Esophagus squamous epithelium (tissue), 5 donors: ENCODE data around the gene GAD2. TPM values are rescaled to one million over a fixed set of nuclear protein-coding genes. Genes with fewer than 3 reads are reported as not detected.
A peak's percentile ranks its signal among the peaks of the same experiment; 100 is the strongest.

Source experiments
- DNase-seq: peaks from one replicate; lab custom pipeline; 2025; lab: John Stamatoyannopoulos, UW
- H3K27ac ChIP-seq, 4 donors: fragments of 200-600 bp; sonication (generic); one replicate each; pipeline ENCODE4 v1.5.1; 2016 to 2019; ENCODE audit warnings: mild to moderate bottlenecking in 1 of 4
- H3K27me3 ChIP-seq, 4 donors: fragments of 200-600 bp; sonication (generic); 1 replicate in 3 of 4; 2 replicates in 1 of 4; pipeline versions ENCODE4 v1.5.1 to v1.6.0; 2017 to 2021; ENCODE audit warnings: antibody characterized with exemption in 1 of 4
- H3K36me3 ChIP-seq, 3 donors: fragments of 200-600 bp; sonication (generic); one replicate each; pipeline ENCODE4 v1.5.1; 2016 to 2019
- H3K4me1 ChIP-seq, 3 donors: fragments of 200-600 bp; sonication (generic); one replicate each; pipeline ENCODE4 v1.5.1; 2017 to 2019
- H3K4me3 ChIP-seq, 4 donors: fragments of 200-600 bp; sonication (generic); 1 replicate in 3 of 4; 2 replicates in 1 of 4; pipeline ENCODE4 v1.5.1; 2016 to 2019; ENCODE audit warnings: mild to moderate bottlenecking in 2 of 4, moderate library complexity in 1 of 4
- H3K9me3 ChIP-seq, 3 donors: fragments of 200-600 bp; sonication (generic); one replicate each; pipeline ENCODE4 v1.5.1; 2016 to 2019
- CTCF ChIP-seq, 6 experiments: fragments of 450-650 bp in 4 of 6; fragments of 200-600 bp in 2 of 6; sonication (generic) in 2 of 6; IDR thresholded peaks; one replicate each; pipeline ENCODE4 v1.5.1; 2016 to 2019; ENCODE audit warnings: antibody characterized with exemption in 6 of 6, mild to moderate bottlenecking in 4 of 6, moderate library complexity in 4 of 6
- POLR2A ChIP-seq, 4 donors: fragments of 450-650 bp; IDR thresholded peaks; one replicate each; pipeline ENCODE4 v1.6.1; 2017; ENCODE audit warnings: antibody characterized with exemption in 4 of 4, mild to moderate bottlenecking in 4 of 4, moderate library complexity in 3 of 4
- WGBS, 2 donors: methylation state at CpG; one replicate each; pipeline ENCODE4 v1.1.5; 2018; 5-methylcytosine and 5-hydroxymethylcytosine counted together
- intact Hi-C: fragments of 100-400 bp; cut with DNase I; formaldehyde crosslinking; loops from one replicate; pipeline ENCODE4 v1.15.0; 2022
- total RNA-seq, 4 donors: library from RNA; depleted of rRNA; stranded (reverse); fragments of >200 nt; gene quantifications; one replicate each; pipeline ENCODE4 v1.1.0, GENCODE V29; 2016
- donor health status: DM: yes; HTN: yes; CAD: no.

Gene GAD2
- total RNA-seq, 4 donors from 2014 or later: not detected

- Histone ChIP-seq H3K36me3 (no peaks in the 10 kb centered on the region), H3K27ac (no peak overlapping the region), H3K4me1 (no peaks in the 10 kb centered on the region), H3K27me3 (no peaks in the 10 kb centered on the region), H3K4me3 (no peak overlapping the region), H3K9me3 (no peaks in the 10 kb centered on the region)
- TF ChIP-seq POLR2A (IDR thresholded peaks at IDR 0.05) (no peak), CTCF (IDR thresholded peaks at IDR 0.05) (no peak)
- WGBS, 2 donors: 68 to 70% methylated on average over 3 to 5 of the region's 5 CpGs
- no peak for DNase-seq
- intact Hi-C loops: no loop called here
Observed at GRCh38 chr10:26243351-26243720, 26.8 kb downstream of the GAD2 start.

GRCh38 chr10:26249681-26250080, 33.1 kb downstream of the GAD2 start:
- intact Hi-C loops: no loop called here
- Histone ChIP-seq H3K27ac (no peak overlapping the region), H3K9me3 (no peaks in the 10 kb centered on the region), H3K4me3 (no peak overlapping the region), H3K4me1 (no peaks in the 10 kb centered on the region), H3K27me3 (no peaks in the 10 kb centered on the region), H3K36me3 (no peaks in the 10 kb centered on the region)
- WGBS, 2 donors: 81 to 83% methylated on average over 4 to 6 of the region's 6 CpGs
- no peak for TF ChIP-seq CTCF (IDR thresholded peaks at IDR 0.05)
- TF ChIP-seq POLR2A (IDR thresholded peaks at IDR 0.05): no peak
- DNase-seq: no peak

- Histone ChIP-seq H3K27ac (no peak overlapping the region), H3K4me3 (no peak overlapping the region), H3K4me1 (no peaks in the 10 kb centered on the region), H3K27me3 (no peaks in the 10 kb centered on the region), H3K9me3 (no peaks in the 10 kb centered on the region), H3K36me3 (no peaks in the 10 kb centered on the region)
- 45 to 70% methylated on average over 6 of the region's 6 CpGs for WGBS, 2 donors
- DNase-seq: no peak
- TF ChIP-seq POLR2A (IDR thresholded peaks at IDR 0.05): no peak
- peak in 1 of 6 experiments; percentile 5 for TF ChIP-seq CTCF (IDR thresholded peaks at IDR 0.05)
- intact Hi-C loops: no loop called here
Observed at GRCh38 chr10:26251925-26252324, 35.4 kb downstream of the GAD2 start.

- H3K4me1 ChIP-seq: no peaks in the 10 kb centered on the region
- WGBS, 2 donors: 51 to 67% methylated on average over 7 of the region's 7 CpGs
- no peaks in the 10 kb centered on the region for H3K27me3 ChIP-seq
- no peak overlapping the region for H3K4me3 ChIP-seq
- intact Hi-C loops: no loop called here
- H3K36me3 ChIP-seq: no peaks in the 10 kb centered on the region
- H3K27ac ChIP-seq: no peak overlapping the region
- DNase-seq: no peak
- TF ChIP-seq CTCF (IDR thresholded peaks at IDR 0.05): no peak
- no peak for TF ChIP-seq POLR2A (IDR thresholded peaks at IDR 0.05)
- no peaks in the 10 kb centered on the region for H3K9me3 ChIP-seq
Observed at GRCh38 chr10:26254616-26255015, 38.0 kb downstream of the GAD2 start.

- no peaks in the 10 kb centered on the region for H3K36me3 ChIP-seq
Observed at GRCh38 chr10:26259341-26259740, 42.8 kb downstream of the GAD2 start.

More at GRCh38 chr10:26259341-26259740, 42.8 kb downstream of the GAD2 start:
- Histone ChIP-seq H3K27ac (no peak overlapping the region), H3K4me3 (no peak overlapping the region), H3K9me3 (no peaks in the 10 kb centered on the region), H3K4me1 (no peaks in the 10 kb centered on the region), H3K27me3 (no peaks in the 10 kb centered on the region)
- intact Hi-C loops: no loop called here
- DNase-seq: no peak
- 19 to 22% methylated on average over 1 of the region's 1 CpG for WGBS, 2 donors
- no peak for TF ChIP-seq POLR2A (IDR thresholded peaks at IDR 0.05)
- TF ChIP-seq CTCF (IDR thresholded peaks at IDR 0.05): no peak
